NCI-H146 treated with DMSO at 0.1 percent for 48 hours (cell line): ENCODE measurements around the gene MAU2.
A peak's percentile ranks its signal among the peaks of the same experiment; 100 is the strongest.

Experiments used
- DNase-seq: peaks from one replicate; lab custom pipeline; 2025; ENCODE audit not compliant: unreplicated experiment; lab: John Stamatoyannopoulos, UW

The MAU2 gene

GRCh38 chr19:19306191-19306590 lies 14.4 kb upstream of the MAU2 start:
- no peak for DNase-seq

- DNase-seq, result no peak
Observed at GRCh38 chr19:19308373-19308772, 12.3 kb upstream of the MAU2 start.

GRCh38 chr19:19315444-19315843 lies 5.2 kb upstream of the MAU2 start:
- DNase-seq, result no peak

GRCh38 chr19:19316082-19316481 lies 4.5 kb upstream of the MAU2 start:
- no peak for DNase-seq

GRCh38 chr19:19319732-19320360 lies 783 bp upstream of the MAU2 start:
- no peak for DNase-seq

- peak; percentile 15 for DNase-seq
Observed at GRCh38 chr19:19321141-19321577, 530 bp downstream of the MAU2 start.

GRCh38 chr19:19324059-19324770 lies 3.6 kb downstream of the MAU2 start:
- no peak for DNase-seq

GRCh38 chr19:19327672-19328071 lies 7.0 kb downstream of the MAU2 start:
- DNase-seq, result no peak

- DNase-seq, result no peak
Observed at GRCh38 chr19:19329126-19329525, 8.5 kb downstream of the MAU2 start.

GRCh38 chr19:19334063-19334988 lies 13.7 kb downstream of the MAU2 start:
- no peak for DNase-seq

GRCh38 chr19:19334989-19335344 lies 14.3 kb downstream of the MAU2 start:
- DNase-seq, result no peak

- DNase-seq, result no peak
Observed at GRCh38 chr19:19335408-19336158, 15.0 kb downstream of the MAU2 start.

- DNase-seq, result no peak
Observed at GRCh38 chr19:19336597-19336996, 16.0 kb downstream of the MAU2 start.

GRCh38 chr19:19337120-19337519 lies 16.5 kb downstream of the MAU2 start:
- no peak for DNase-seq

- no peak for DNase-seq
Observed at GRCh38 chr19:19338082-19338481, 17.5 kb downstream of the MAU2 start.

GRCh38 chr19:19341026-19341425 lies 20.4 kb downstream of the MAU2 start:
- no peak for DNase-seq

- peak; percentile 69 for DNase-seq
Observed at GRCh38 chr19:19342086-19343015, 21.7 kb downstream of the MAU2 start.

- no peak for DNase-seq
Observed at GRCh38 chr19:19343016-19343362, 22.4 kb downstream of the MAU2 start.

- DNase-seq, result no peak
Observed at GRCh38 chr19:19343762-19344161, 23.1 kb downstream of the MAU2 start.

GRCh38 chr19:19345232-19345631 lies 24.6 kb downstream of the MAU2 start:
- DNase-seq, result no peak
